Erythroblast (primary cell): ENCODE measurements around the gene GPR87.

Source experiments
- GATA1 ChIP-seq: IDR thresholded peaks from 2 replicates; pipeline ENCODE4 v1.6.1; 2011; ENCODE audit warnings: low read depth, mild to moderate bottlenecking, control low read depth, low read length, moderate library complexity
- POLR2A ChIP-seq: IDR thresholded peaks from 2 replicates; pipeline ENCODE4 v1.6.1; 2011; ENCODE audit warnings: mild to moderate bottlenecking, low read length

DNA sequence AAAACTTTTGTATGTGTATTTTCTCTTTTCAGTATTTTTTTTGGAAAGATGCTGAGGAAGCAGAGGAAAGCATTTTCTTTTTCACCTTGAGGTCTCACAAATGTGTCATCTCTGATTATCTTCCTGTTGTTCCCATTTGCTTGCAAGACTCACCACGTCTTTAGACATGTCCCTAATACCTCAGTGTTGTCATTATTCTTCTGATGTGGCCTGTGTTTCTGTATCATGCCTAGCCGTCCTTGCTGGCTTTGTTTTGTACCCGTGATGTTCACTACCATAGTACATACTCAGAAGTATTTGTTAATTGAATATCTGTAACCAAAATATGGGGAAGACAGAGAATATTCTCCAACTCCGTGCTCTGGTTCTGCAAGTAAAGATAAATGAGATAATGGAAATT, 33.2 kb downstream of the GPR87 start:
- no peak for TF ChIP-seq POLR2A
- TF ChIP-seq GATA1, result no peak
